Ectodermal cell (in vitro differentiated cells): ENCODE data around the gene DEFB128.
"Not testable (repeated sequence)": the region's sequence is repeated elsewhere in the genome, so short reads cannot be mapped to it uniquely, and the experiment has no call there.

Experiments
- H3K27ac ChIP-seq: 2 replicates; pipeline ENCODE4 v1.7.0; 2013; ENCODE audit warnings: mild to moderate bottlenecking, low read depth, low read length; ENCODE audit not compliant: insufficient read depth, poor library complexity, severe bottlenecking
- H3K27me3 ChIP-seq: 2 replicates; pipeline ENCODE4 v1.7.0; 2013; ENCODE audit warnings: mild to moderate bottlenecking, low read length; ENCODE audit not compliant: insufficient read depth, control insufficient read depth, poor library complexity, severe bottlenecking
- H3K36me3 ChIP-seq: one replicate; pipeline ENCODE4 v1.7.0; 2013; ENCODE audit warnings: low read length; ENCODE audit not compliant: control insufficient read depth, insufficient read depth
- H3K4me1 ChIP-seq: one replicate; pipeline ENCODE4 v1.7.0; 2013; ENCODE audit warnings: low read length; ENCODE audit not compliant: control insufficient read depth, insufficient read depth
- H3K4me3 ChIP-seq: 2 replicates; pipeline ENCODE4 v1.7.0; 2013; ENCODE audit warnings: low read depth, low read length, control low read depth; ENCODE audit not compliant: insufficient read depth
- H3K9me3 ChIP-seq: 2 replicates; pipeline ENCODE4 v1.7.0; 2013; ENCODE audit warnings: mild to moderate bottlenecking, low read length, moderate library complexity; ENCODE audit not compliant: control insufficient read depth
- WGBS, 2 experiments: methylation state at CpG; one replicate each; pipeline ENCODE4 v1.1.7; 2013; ENCODE audit warnings: missing lambda C conversion rate in 2 of 2; 5-methylcytosine and 5-hydroxymethylcytosine counted together

DEFB128 gene

GRCh38 chr20:215796-216195 is 26.3 kb upstream of the DEFB128 start:
- Histone ChIP-seq H3K27me3 (peaks cover 24% of the 10 kb centered on the region), H3K4me3 (no peak overlapping the region), H3K36me3 (no peaks in the 10 kb centered on the region), H3K4me1 (peaks cover 3% of the 10 kb centered on the region), H3K9me3 (no peaks in the 10 kb centered on the region), H3K27ac (no peak overlapping the region)
- 64 to 67% methylated on average over 1 of the region's 1 CpG for WGBS, 2 experiments

- Histone ChIP-seq H3K27me3 (peaks cover 32% of the 10 kb centered on the region), H3K4me1 (peaks cover 5% of the 10 kb centered on the region), H3K9me3 (no peaks in the 10 kb centered on the region), H3K4me3 (no peak overlapping the region), H3K27ac (no peak overlapping the region), H3K36me3 (no peaks in the 10 kb centered on the region)
- WGBS, 2 experiments, result 71 to 100% methylated on average over 1 to 2 of the region's 2 CpGs
These were observed 24.9 kb upstream of the DEFB128 start for GRCh38 chr20:214383-214782.

GRCh38 chr20:210809-211502 is 21.4 kb upstream of the DEFB128 start:
- no peaks in the 10 kb centered on the region for H3K9me3 ChIP-seq
- no peaks in the 10 kb centered on the region for H3K36me3 ChIP-seq
- H3K27me3 ChIP-seq, result peaks cover 35% of the 10 kb centered on the region
- 40 to 43% methylated on average over 7 of the region's 7 CpGs for WGBS, 2 experiments
- no peak overlapping the region for H3K4me3 ChIP-seq
- no peak overlapping the region for H3K27ac ChIP-seq
- peaks cover 5% of the 10 kb centered on the region for H3K4me1 ChIP-seq

- Histone ChIP-seq H3K36me3 (no peaks in the 10 kb centered on the region), H3K9me3 (no peaks in the 10 kb centered on the region), H3K27ac (no peak overlapping the region), H3K27me3 (peaks cover 35% of the 10 kb centered on the region), H3K4me3 (no peak overlapping the region), H3K4me1 (peaks cover 5% of the 10 kb centered on the region)
- WGBS, 2 experiments, result 35 to 55% methylated on average over 3 to 5 of the region's 5 CpGs
These were observed 19.5 kb upstream of the DEFB128 start for GRCh38 chr20:208942-209566.

GRCh38 chr20:203630-204029 is 14.1 kb upstream of the DEFB128 start:
- not testable (repeated sequence) for H3K27me3 ChIP-seq, H3K9me3 ChIP-seq, H3K36me3 ChIP-seq, H3K27ac ChIP-seq, H3K4me1 ChIP-seq, H3K4me3 ChIP-seq
- 86 to 87% methylated on average over 2 to 3 of the region's 4 CpGs for WGBS, 2 experiments

- 73 to 83% methylated on average over 4 of the region's 4 CpGs for WGBS, 2 experiments
- Histone ChIP-seq H3K27me3 (no peaks in the 10 kb centered on the region), H3K4me3 (no peak overlapping the region), H3K36me3 (no peaks in the 10 kb centered on the region), H3K4me1 (no peaks in the 10 kb centered on the region), H3K27ac (no peak overlapping the region), H3K9me3 (no peaks in the 10 kb centered on the region)
These were observed 10.5 kb upstream of the DEFB128 start for GRCh38 chr20:199996-200395.

- Histone ChIP-seq H3K4me1 (no peaks in the 10 kb centered on the region), H3K27me3 (no peaks in the 10 kb centered on the region), H3K9me3 (no peaks in the 10 kb centered on the region), H3K4me3 (no peak overlapping the region), H3K36me3 (no peaks in the 10 kb centered on the region), H3K27ac (no peak overlapping the region)
- 85 to 86% methylated on average over 1 of the region's 1 CpG for WGBS, 2 experiments
These were observed 8.7 kb upstream of the DEFB128 start for GRCh38 chr20:198225-198624.

GRCh38 chr20:187733-188132 is 1.8 kb downstream of the DEFB128 start:
- 79 to 87% methylated on average over 2 of the region's 2 CpGs for WGBS, 2 experiments

GRCh38 chr20:184288-184687 is 5.2 kb downstream of the DEFB128 start:
- Histone ChIP-seq H3K4me3 (no peak overlapping the region), H3K9me3 (no peaks in the 10 kb centered on the region), H3K27ac (no peak overlapping the region), H3K27me3 (no peaks in the 10 kb centered on the region), H3K36me3 (no peaks in the 10 kb centered on the region), H3K4me1 (no peaks in the 10 kb centered on the region)
- WGBS, 2 experiments, result 61% methylated on average over 2 of the region's 2 CpGs; no CpG with 5 or more reads in 1 of the 2 experiments

More at GRCh38 chr20:187733-188132, 1.8 kb downstream of the DEFB128 start:
- H3K36me3 ChIP-seq, result no peaks in the 10 kb centered on the region
- no peaks in the 10 kb centered on the region for H3K9me3 ChIP-seq
- no peak overlapping the region for H3K4me3 ChIP-seq
- no peaks in the 10 kb centered on the region for H3K27me3 ChIP-seq
- no peak overlapping the region for H3K27ac ChIP-seq
- no peaks in the 10 kb centered on the region for H3K4me1 ChIP-seq

- Histone ChIP-seq H3K36me3 (no peaks in the 10 kb centered on the region), H3K4me3 (no peak overlapping the region), H3K9me3 (no peaks in the 10 kb centered on the region), H3K27me3 (no peaks in the 10 kb centered on the region), H3K4me1 (no peaks in the 10 kb centered on the region), H3K27ac (no peak overlapping the region)
- 75 to 83% methylated on average over 2 of the region's 2 CpGs for WGBS, 2 experiments
These were observed 20.6 kb downstream of the DEFB128 start for GRCh38 chr20:168876-169275.
